Measurements from ENCODE around the gene LBX2. TPM values are rescaled to one million over a fixed set of nuclear protein-coding genes. Genes with fewer than 3 reads are reported as not detected.
A peak's percentile ranks its signal among the peaks of the same experiment; 100 is the strongest.

Gene LBX2
- total and polyA plus RNA-seq, 2 of the 4 experiments (the other 2 are of a cell fraction), result 0.18 to 0.62 TPM

DNA sequence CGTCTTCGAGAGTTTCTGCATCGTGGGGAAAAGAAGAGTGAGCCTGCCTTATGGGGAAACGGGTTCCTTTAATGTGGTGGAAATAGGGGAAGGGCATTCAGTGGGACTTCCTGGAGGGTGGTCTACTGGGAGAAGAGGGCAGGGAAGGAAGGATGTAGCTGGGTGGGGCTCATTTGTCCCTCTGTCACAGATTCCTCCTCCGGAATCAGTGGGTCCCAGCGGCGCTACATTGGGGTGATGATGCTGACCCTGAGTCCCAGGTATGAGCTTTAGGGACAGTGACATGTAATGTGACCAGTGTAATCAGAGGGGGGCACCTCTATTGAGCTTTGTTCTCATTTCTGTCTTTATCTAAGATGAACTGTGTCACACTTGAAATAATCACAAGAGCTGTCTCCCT, 32.3 kb upstream of the LBX2 start:
- POLR2A ChIA-PET (ENCODE audit: unreplicated experiment), result no interaction called here

More for the DNA sequence above, 32.3 kb upstream of the LBX2 start:
- dilution Hi-C loops (cut with HindIII; ENCODE audit: low sequenced_read_pairs, unreplicated experiment) (no loop called here), intact Hi-C loops (cut with micrococcal nuclease) (no loop called here), in situ Hi-C loops (cut with MboI; ENCODE audit: low sequenced_read_pairs) (no loop called here)
- BruUV-seq (replicated peaks), result no TSS peak
- Histone ChIP-seq H4K20me1 (ENCODE audit: insufficient read depth, low read length) (peaks cover 13% of the 10 kb centered on the region), H3K9ac (ENCODE audit: low read depth, low read length) (peak overlapping the region; percentile 90; the same call in 1 of the 2 replicates), H2AK5ac (ENCODE audit: low read depth, low read length) (peak overlapping the region; percentile 61; the same call in 1 of the 2 replicates), H2BK120ac (ENCODE audit: low read depth, low read length) (no peak overlapping the region), H3K9me1 (ENCODE audit: insufficient read depth, low read length) (peaks cover 17% of the 10 kb centered on the region), H3K4ac (ENCODE audit: low read depth, low read length) (0 out of 2 replicates have a peak overlapping the region, but pooled peaks have one; percentile 89), H3K4me1 (ENCODE audit: control insufficient read depth, insufficient read depth, low read length) (peaks cover 12% of the 10 kb centered on the region), H3K9me3 (ENCODE audit: control insufficient read depth, insufficient read depth, low read length) (no peaks in the 10 kb centered on the region), H4K5ac (ENCODE audit: low read depth, low read length) (peak overlapping the region; percentile 38; the same call in 1 of the 2 replicates), H3K4me3 (ENCODE audit: insufficient read depth, low read depth, low read length) (no peak overlapping the region), H3K14ac (replicated peaks; ENCODE audit: low read depth, low read length) (no peak overlapping the region), H3K27ac (ENCODE audit: insufficient read depth, low read length) (no peak overlapping the region), H2AFZ (replicated peaks; ENCODE audit: low read length, poor library complexity) (no peak overlapping the region), H4K91ac (ENCODE audit: insufficient read depth, low read depth, low read length) (no peak overlapping the region; the same call in 1 of the 2 replicates), H3K4me2 (ENCODE audit: low read depth, low read length) (no peak overlapping the region), H3K23ac (ENCODE audit: low read depth, low read length) (no peak overlapping the region), H3K18ac (ENCODE audit: low read depth, low read length) (no peak overlapping the region), H2BK5ac (ENCODE audit: low read depth, low read length, poor library complexity, severe bottlenecking) (no peak overlapping the region), H2AK9ac (replicated peaks; ENCODE audit: low read depth, low read length, poor library complexity) (peak overlapping the region; percentile 100), H3K36me3 (ENCODE audit: control insufficient read depth, insufficient read depth, low read length) (peaks cover 37% of the 10 kb centered on the region), H4K8ac (ENCODE audit: low read depth in 2 of 2, low read length in 2 of 2) (peak overlapping the region in 1 of 2 experiments; percentile 71; a peak in 1 of 4 replicates), H2BK15ac (ENCODE audit: low read depth, low read length) (no peak overlapping the region), H2BK20ac (ENCODE audit: low read depth, low read length) (no peak overlapping the region), H3K56ac (ENCODE audit: extremely low read depth, insufficient read depth, low read length) (no peak overlapping the region), H3K79me1 (ENCODE audit: low read depth in 1 of 2, low read length in 2 of 2) (peaks cover 32 to 49% of the 10 kb centered on the region in 2 experiments), H3K27me3 (ENCODE audit: control insufficient read depth, insufficient read depth, low read length) (no peaks in the 10 kb centered on the region)
- CTCF ChIA-PET, result interaction anchor here (1.3 to 3.0 kb wide), 2 partner anchors 48 to 56 kb away, joined by 3 to 14 read pairs; no protein-coding TSS in a partner anchor
- no peak for DNase-seq
- TF ChIP-seq MXI1 (IDR thresholded peaks at IDR 0.05; ENCODE audit: borderline replicate concordance, low read depth, low read length) (no peak), CEBPB (IDR thresholded peaks at IDR 0.05; ENCODE audit: low read depth, low read length) (no peak), CHD1 (IDR thresholded peaks at IDR 0.05; ENCODE audit: low read depth, low read length) (no peak), MAFK (IDR thresholded peaks at IDR 0.05; ENCODE audit: low read depth, low read length) (no peak), POLR2A (IDR thresholded peaks at IDR 0.05; ENCODE audit: low read depth, low read length) (no peak), NFE2L2 (IDR thresholded peaks at IDR 0.05; ENCODE audit: low read depth, low read length) (no peak), RAD21 (IDR thresholded peaks at IDR 0.05; ENCODE audit: low read length) (no peak), RCOR1 (IDR thresholded peaks at IDR 0.05; ENCODE audit: insufficient replicate concordance, low read length) (no peak), BHLHE40 (IDR thresholded peaks at IDR 0.05; ENCODE audit: low read depth, low read length) (no peak), MAZ (IDR thresholded peaks at IDR 0.05; ENCODE audit: borderline replicate concordance, low read depth, low read length) (no peak)
- TF ChIP-seq, protein P1, sequence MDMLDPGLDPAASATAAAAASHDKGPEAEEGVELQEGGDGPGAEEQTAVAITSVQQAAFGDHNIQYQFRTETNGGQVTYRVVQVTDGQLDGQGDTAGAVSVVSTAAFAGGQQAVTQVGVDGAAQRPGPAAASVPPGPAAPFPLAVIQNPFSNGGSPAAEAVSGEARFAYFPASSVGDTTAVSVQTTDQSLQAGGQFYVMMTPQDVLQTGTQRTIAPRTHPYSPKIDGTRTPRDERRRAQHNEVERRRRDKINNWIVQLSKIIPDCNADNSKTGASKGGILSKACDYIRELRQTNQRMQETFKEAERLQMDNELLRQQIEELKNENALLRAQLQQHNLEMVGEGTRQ (IDR thresholded peaks at IDR 0.05; ENCODE audit: low read depth, low read length), result no peak
- TF ChIP-seq, protein P2, sequence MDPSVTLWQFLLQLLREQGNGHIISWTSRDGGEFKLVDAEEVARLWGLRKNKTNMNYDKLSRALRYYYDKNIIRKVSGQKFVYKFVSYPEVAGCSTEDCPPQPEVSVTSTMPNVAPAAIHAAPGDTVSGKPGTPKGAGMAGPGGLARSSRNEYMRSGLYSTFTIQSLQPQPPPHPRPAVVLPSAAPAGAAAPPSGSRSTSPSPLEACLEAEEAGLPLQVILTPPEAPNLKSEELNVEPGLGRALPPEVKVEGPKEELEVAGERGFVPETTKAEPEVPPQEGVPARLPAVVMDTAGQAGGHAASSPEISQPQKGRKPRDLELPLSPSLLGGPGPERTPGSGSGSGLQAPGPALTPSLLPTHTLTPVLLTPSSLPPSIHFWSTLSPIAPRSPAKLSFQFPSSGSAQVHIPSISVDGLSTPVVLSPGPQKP (IDR thresholded peaks at IDR 0.05; ENCODE audit: borderline replicate concordance, low read depth, low read length), result no peak
- TF ChIP-seq, protein P3, sequence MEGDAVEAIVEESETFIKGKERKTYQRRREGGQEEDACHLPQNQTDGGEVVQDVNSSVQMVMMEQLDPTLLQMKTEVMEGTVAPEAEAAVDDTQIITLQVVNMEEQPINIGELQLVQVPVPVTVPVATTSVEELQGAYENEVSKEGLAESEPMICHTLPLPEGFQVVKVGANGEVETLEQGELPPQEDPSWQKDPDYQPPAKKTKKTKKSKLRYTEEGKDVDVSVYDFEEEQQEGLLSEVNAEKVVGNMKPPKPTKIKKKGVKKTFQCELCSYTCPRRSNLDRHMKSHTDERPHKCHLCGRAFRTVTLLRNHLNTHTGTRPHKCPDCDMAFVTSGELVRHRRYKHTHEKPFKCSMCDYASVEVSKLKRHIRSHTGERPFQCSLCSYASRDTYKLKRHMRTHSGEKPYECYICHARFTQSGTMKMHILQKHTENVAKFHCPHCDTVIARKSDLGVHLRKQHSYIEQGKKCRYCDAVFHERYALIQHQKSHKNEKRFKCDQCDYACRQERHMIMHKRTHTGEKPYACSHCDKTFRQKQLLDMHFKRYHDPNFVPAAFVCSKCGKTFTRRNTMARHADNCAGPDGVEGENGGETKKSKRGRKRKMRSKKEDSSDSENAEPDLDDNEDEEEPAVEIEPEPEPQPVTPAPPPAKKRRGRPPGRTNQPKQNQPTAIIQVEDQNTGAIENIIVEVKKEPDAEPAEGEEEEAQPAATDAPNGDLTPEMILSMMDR (conservative IDR thresholded peaks at IDR 0.05; ENCODE audit: low read depth, low read length), result no peak
- ATAC-seq (ENCODE audit: low read depth), result no peak
- WGBS, 2 experiments (ENCODE audit: extremely low coverage in 2 of 2, insufficient read length in 1 of 2), result 81% methylated on average over 3 of the region's 7 CpGs; no CpG with 5 or more reads in 1 of the 2 experiments
